Measurements from ENCODE around the gene POLR2B.
"Not testable (repeated sequence)": the region's sequence is repeated elsewhere in the genome, so short reads cannot be mapped to it uniquely, and the experiment has no call there.

POLR2B gene

DNA sequence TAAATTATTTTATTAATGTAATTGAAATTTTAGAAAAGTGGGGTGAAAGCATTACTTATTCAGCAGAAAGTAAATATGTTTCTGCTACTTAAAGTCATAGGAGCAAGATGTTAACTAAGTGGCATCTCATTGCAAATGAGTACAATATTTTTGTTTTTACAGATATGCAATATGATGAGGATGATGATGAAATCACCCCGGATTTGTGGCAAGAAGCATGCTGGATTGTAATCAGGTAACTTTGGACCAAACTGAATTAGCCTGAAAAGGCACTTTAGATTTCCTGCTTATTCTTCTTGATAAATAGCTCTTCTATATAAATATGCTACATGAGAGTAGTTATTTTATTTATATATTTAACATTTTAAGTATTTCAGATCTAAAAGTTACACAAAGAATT lies 7.5 kb downstream of the POLR2B start:
- H3K4me3 ChIP-seq (ENCODE audit: low read depth, low read length), result no peak overlapping the region

DNA sequence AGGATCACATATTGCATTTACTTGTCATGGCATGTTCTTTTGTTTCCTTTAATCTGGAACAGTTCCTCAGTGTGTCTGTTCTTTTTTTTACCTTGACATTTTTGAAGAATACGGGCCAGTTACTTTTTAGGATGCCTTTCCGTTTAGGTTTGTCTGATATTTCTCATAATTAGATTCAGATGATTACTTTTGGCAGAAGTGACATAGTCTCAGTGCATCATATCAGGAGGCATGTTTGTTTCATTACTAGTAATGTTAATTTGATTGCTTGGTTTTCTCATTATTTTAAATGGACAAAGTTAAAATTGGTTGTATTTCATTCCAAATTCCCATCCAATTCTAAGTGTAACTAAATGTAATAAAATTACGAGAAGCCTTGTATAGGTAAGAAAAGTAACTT lies 8.3 kb downstream of the POLR2B start:
- H3K4me3 ChIP-seq (ENCODE audit: low read depth, low read length), result no peak overlapping the region

DNA sequence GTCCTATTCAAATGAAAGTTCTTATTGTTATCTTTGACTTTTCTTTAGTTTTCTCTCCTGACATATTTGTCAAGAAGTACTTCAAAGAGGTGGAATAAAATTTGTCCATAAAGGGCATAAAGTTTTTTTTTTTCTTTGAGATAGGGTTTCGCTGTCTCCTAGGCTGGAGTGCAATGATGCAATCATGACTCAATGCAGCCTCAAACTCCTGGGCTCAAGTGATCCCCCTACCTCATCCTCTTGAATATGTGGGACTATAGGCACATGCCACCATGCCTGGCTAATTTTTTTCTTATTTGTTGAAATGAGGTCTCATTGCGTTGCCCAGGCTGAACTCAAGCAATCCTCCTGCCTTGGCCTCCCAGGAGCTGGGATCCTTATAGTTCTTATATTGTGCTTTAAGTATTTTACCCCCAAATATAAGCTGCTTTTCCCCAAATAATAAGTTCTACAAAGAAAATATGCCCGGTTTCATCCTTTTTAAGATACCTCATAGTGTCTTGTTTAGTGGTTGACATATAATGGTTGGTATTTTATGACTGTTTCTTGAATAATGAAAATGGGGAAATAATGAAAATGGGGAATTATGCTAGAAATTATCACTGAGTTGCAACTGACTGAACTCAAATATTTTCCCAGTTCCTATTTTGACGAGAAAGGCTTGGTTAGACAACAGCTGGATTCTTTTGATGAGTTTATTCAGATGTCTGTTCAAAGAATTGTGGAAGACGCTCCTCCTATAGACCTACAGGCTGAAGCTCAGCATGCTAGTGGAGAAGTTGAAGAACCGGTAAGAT lies 11.6 kb downstream of the POLR2B start:
- no peak overlapping the region for H3K4me3 ChIP-seq (ENCODE audit: low read depth, low read length)

DNA sequence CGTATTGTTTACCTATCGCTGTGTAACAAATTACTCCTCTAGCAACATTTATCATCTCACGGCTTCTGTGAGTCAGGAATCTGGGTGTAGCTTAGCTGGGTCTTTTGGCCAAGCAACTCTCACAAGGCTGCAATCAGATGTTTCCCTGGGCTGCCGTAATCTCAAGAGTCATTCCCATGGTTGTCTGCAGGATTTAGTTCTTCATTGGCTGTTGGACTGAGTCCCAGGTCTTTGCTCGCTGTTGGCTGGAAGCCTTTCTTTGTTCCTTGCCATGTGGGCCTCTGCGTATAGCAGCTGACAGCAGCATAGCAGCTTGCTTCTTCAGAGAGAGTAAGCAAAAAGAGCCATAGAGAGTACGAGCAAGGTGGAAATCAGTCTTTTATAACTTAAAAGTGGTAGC lies 16.8 kb downstream of the POLR2B start:
- H3K4me3 ChIP-seq (ENCODE audit: low read depth, low read length), result no peak overlapping the region

DNA sequence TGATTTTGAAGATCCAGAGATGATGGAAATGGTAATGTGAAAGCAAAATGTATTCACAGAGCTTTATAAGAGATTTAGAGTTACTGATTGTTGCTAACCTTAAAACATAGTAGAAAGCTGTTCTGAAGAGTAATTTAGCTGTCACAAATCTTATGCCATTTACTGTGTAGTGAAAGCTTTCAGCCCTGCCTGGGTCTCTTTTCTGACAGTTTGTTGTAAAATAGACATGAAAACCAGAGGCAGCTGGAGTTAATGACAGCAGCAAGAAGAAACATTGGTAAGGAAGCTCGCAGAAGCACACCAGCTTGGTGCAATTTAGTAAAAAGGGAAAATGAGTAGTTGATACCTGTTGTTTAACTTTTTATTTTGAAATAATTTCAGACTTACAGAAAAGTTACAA lies 21.1 kb downstream of the POLR2B start:
- H3K4me3 ChIP-seq (ENCODE audit: low read depth, low read length), result no peak overlapping the region

DNA sequence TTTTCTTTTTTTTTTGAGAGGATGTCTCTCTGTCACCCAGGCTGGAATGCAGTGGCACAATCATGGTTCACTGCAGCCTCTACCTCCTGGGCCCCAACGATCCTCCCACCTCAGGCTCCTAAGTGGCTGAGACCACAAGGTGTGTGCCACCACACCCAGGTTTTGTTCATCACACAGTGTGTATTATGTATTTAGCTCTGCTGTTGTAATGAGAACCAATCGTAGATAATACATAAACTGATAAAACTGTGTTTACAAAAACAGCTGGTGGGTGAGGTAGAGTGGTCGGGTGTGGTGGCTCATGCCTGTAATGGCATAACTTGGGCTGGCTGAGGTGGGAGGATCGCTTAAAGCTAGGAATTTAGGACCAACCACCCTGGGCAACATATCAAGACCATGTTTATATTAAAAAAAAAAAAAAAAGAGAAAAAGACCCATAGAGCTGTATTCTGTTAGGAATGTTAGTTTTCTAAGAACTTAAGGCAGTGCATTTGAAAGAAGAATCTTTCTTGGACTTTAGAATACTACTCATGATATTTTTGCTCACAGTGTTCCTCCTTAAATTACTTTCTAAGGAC lies 34.9 kb downstream of the POLR2B start:
- H3K4me3 ChIP-seq (ENCODE audit: low read depth, low read length), result no peak overlapping the region

DNA sequence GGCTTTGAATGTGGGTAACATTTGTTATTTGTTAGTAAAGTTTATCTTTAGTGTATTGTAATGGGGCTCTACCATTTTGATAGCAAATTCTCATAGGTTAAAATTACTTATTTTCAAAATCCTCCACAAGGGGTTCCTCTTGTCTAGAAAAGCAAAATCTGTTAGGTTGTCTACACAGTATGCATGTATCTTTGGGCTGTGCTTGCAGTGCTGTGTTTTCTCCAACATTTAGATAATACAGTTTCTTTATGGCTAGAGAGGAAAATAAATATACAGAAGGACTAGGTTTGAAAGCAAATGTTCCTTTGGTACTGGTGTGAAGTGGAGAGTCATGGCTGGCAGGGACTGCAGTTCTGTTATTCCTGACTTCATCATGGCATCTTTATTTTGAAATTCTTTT lies 40.3 kb downstream of the POLR2B start:
- H3K4me3 ChIP-seq (ENCODE audit: low read depth, low read length), result no peak overlapping the region

DNA sequence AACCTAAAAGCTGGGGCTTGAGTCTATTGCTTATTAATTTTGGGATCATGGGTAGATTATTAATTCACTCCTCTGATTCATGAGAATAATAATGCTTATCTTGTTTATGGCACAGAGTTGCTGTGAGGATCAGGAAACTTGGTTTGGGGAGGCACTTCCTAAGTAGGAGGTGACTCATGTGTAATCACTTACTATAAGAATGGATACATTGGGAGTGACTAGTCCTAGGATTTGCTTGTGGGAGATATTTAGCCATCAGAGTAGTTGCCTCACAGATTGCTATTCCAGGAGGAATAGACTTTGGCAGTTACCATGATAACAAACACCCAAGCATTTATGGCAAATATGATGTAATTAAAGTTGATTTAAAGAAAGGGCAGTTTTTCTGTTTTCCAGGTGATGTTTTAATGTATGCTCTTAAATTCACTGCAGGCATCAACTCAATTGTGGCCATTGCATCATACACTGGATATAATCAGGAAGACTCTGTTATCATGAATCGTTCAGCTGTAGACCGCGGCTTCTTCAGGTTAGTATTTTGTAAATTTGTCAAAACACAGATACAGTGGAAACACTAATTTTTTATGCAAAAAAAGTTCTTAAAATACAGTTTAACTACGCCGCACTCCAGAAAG lies 41.9 kb downstream of the POLR2B start:
- H3K4me3 ChIP-seq (ENCODE audit: low read depth, low read length), result no peak overlapping the region

DNA sequence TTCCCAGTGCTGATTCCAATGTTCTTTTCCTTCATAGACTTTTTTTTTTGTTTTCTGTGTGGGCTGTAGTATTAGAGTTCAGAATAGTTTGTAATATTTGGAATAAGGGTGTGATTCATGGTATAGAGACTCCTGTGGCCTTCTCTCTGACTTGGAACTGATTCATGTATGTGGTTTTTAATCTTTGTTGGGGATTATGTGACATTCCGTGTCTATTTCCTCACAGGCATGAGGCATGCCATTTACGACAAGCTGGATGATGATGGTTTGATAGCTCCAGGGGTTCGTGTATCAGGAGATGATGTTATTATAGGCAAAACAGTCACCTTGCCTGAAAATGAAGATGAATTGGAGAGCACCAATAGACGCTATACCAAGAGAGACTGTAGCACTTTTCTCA lies 44.4 kb downstream of the POLR2B start:
- H3K4me3 ChIP-seq (ENCODE audit: low read depth, low read length), result no peak overlapping the region

DNA sequence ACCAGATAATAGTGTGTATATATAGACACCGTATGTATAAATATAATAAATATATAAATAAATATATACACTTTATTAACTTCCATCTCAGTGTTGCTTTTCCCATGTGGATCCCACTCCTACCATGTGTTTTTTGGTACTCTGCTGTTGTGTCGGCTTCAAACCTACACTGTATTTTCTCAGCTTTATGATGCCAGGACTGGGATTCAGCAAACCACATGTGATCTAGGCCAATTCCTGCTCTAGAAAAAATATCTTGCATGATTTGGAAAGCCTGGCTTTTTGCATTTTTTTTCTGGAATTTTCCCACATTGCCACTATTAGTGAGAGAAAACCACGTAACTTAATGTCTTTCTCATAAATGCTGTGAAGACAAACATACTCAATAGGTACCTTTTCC lies 55.8 kb downstream of the POLR2B start:
- H3K4me3 ChIP-seq (ENCODE audit: low read depth, low read length), result no peak overlapping the region

DNA sequence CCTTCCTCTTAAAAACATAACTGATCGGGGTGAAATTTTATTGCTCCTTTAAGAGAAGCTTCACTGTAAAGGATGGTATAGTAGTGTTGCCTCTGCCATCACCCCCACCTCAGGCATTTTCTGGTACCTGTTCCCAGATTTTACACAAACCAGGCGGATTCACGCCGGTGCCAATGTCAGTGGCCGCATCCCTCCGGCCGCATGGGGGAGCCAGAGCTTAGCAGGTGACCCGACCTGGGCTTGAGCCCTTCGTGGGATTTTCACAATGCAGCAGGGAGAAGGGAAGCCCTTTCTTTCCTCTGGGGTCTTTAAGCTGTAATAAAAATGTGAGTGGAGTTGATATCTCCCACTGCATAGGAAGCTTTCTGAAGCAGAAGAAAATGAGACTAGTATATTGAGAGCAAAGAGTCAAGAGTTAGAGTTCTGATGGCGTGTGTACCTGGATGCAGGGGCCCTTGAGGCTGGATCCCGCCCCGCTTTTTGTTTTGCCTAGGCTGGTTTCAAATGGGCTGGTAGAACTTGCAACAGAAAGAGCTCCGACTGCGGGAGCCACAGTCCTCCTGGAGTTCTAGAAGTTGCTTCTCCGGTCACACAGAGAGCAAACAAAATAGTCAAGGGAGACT lies 59.4 kb downstream of the POLR2B start:
- H3K4me3 ChIP-seq (ENCODE audit: low read depth, low read length), result no peak overlapping the region

DNA sequence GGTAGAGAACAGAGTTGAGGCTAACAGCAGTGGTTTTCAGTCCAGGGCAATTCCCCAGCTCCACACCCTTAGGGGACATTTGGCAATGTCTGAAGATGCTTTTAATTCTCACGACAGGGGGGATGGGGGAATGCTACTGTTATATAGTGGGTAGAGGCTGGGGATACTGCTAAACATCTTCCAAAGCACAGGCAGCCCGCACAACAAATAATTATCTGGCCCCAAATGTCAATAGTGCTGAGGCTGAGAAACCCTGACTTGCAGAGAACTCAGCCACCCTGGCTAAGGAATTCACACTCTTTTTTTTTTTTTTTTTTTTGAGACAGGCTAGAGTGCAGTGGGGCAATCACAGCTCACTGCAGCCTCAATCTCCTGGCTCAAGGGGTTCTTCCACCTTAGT lies 60.6 kb downstream of the POLR2B start:
- H3K4me3 ChIP-seq (ENCODE audit: low read depth, low read length), result no peak overlapping the region

DNA sequence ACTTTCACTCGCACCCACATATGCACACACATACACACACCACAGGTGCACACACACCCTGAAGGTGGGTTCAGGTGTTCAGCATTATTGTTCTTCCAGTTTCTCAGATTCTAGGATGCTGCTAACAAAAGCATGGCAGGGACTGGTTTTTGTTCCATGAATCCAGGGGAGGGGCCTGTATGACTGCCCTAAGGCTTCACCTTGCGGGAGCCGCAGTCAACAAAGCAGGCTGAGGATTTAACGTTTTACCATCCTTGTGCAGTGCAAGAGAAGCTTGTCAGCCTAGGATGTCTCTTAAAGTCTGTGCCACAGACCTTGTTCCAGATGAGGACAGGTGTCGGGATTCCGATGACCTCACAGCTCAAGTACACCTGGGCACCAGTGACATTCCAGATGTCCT lies 61.8 kb downstream of the POLR2B start:
- no peak overlapping the region for H3K4me3 ChIP-seq (ENCODE audit: low read depth, low read length)

DNA sequence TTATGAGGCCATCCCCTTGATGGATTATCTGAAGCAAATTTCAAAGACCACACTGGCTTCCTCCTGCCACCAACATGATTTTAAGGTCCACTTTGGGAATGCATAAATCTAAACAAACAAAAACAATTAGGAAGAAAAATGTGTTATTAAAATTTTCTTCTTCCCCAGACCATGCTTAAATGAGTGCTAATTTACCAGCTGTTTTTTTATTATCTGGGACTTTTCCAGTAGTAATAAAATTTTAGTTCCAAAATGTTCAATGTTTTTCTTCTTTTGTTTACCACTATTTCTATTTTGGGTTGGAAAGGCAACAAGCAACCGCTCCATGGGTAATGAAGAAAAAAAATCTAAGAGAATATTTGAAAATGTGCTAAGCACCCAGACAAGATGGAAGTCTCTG lies 62.3 kb downstream of the POLR2B start:
- no peak overlapping the region for H3K4me3 ChIP-seq (ENCODE audit: low read depth, low read length)

DNA sequence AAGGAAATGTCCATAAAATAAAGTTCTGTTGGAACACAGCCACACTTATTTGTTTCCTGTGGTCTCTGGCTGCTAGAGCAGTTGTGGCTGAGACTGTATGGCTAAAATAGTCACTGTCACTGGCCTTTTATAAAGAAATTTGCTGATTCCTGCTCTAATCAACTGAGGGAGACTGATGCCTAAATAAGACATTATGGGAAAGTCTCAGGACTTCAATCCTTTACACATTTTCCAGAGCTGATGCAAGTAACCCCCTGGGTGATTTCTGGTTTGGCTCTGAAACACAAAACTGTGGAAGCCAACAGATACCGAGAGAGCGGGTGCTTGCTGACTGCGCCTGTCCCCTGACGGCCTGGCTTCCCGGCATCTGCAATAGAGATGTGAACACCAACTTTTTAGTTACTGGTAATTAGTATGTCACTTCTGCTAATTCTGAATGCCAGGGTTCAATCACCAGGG lies 64.0 kb downstream of the POLR2B start:
- H3K4me3 ChIP-seq (ENCODE audit: low read depth, low read length), result no peak overlapping the region

DNA sequence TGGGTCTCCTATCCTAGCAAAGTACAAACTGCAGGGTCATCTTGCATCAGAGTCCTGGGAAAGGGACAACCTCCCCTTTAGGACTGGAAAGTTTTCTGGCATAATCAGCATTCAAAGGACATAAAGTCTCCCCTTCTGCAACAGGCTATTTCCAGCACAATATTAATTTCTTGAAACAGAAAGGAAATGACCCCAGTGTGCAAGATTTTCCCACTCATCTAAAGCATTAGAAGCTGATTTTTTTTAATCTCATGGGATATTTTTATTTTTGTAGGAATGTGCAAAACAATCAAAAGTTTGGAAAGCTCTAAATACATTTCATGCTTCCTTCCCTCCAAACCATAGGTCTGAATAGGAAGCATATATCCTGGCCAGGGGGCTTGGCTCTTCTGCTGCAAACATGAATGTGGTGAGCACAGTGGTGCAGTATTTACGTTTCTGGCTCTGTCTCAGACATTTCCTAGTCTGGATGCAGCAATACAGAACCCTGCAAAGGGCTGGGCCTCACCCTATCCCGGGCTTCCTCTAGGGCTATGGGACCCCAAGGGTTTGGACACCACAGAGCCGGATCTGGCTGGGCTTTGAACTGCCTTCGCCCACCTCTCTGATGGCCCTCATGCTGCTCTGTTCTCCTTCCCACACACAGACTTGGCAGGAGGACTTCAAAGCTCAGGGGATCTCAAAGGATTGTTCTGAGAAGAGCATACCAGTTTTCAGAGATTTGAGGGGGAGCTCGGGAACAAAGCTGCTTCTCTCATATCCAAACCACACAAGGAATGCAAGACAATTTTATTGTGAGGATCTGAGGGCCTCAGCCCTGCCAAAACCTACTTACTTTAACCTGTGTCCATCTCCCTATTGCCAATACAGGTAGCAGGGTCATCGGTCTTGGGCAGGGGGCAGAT lies 64.9 kb downstream of the POLR2B start:
- no peak overlapping the region for H3K4me3 ChIP-seq (ENCODE audit: low read depth, low read length)

DNA sequence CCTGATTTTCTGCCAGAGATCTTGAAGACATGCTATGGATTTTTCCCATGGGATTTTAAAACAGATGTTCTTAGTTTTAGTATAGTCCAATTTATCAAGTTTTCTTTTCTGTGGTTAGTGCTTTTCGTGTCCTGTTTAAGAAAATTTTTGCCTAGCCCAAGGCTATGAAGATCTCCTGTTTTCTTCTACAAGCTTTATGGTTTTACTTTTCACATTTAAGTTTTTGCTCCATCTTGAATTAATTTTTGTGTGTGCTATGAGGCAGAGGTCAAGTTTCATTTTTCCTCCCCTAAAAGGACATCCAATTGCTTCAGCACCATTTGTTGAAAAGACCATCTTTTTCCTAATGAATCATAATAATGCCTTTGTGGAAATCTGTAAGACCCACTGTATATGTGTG lies 65.6 kb downstream of the POLR2B start:
- no peak overlapping the region for H3K4me3 ChIP-seq (ENCODE audit: low read depth, low read length)

DNA sequence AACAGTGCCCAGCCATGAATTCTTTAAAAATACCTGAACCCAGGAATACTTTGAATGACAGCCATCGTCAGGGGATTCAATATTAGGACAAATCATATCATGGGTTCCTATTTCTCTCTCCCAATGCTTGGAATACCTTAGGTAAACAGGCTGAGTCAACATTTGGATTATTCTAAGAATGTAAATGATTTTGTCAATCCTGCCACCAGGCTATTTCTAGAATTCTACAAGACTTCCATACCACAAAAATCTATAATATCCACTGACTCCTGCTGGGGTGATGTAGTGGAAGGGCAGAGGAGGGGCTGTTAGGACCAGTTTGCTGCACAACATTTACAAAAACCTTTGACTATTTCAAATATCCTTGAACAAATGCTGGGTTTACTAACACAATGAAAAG lies 66.3 kb downstream of the POLR2B start:
- H3K4me3 ChIP-seq (ENCODE audit: low read depth, low read length), result no peak overlapping the region

DNA sequence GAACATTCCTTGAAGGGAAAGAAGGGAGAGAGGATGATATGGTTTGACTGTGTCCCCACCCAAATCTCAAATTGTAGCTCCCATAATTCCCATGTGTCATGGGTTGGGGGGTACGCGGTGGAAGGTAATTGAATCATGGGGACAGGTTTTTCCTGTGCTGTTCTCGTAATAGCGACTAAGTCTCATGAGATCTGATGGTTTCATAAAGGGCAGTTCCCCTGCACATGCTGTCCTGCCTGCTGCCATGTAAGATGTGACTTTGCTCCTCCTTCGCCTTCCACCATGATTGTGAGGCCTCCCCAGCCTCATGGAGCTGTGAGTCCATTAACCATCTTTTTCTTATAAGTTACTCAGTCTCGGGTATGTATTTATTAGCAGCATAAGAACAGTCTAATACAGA lies 68.3 kb downstream of the POLR2B start:
- H3K4me3 ChIP-seq (ENCODE audit: low read depth, low read length), result not testable (repeated sequence)

DNA sequence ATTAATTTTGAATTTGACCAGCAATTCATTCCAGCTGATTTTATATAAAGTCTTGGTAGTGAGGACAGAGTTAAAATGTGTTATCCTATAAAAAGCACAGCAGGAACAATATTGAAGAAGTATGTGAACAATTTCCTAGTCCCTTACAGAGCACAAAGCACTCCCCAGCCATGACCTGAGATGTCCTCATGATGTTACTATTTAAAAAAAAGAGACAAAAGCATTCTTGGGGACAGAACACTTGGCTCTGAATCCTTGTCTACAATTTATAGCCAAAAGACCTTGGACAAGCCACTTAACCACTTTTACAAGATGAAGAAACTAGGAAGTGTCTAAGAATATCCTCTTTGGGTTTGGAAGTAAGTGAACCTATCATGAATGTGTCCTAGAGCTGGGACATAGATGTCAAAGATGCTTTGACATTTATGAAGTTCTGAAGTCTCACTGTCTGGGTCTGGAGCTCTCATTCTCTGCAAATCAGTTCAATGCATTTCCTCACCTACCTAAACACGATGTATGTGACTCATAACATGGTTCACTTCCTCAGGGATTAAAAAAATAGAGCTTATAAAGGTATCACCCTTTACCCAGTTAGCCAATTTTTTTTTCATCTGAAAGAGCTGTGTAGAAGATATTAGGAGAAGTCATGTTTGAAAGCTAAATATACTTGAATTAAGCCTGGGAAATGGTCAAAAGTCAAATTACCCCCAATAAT lies 70.1 kb downstream of the POLR2B start:
- H3K4me3 ChIP-seq (ENCODE audit: low read depth, low read length), result no peak overlapping the region
